Stimulated activated CD4-positive, alpha-beta T cell treated with anti-CD3 and anti-CD28 coated beads, TNF-alpha, amount 100 ng/mL, for 24 hours (primary cell): ENCODE data around the gene CTTNBP2.

Source experiments
- DNase-seq, 3 experiments: peaks; one replicate each; pipeline ENCODE4 v3.0.0-alpha.2; 2020; ENCODE audit warnings: low read depth in 3 of 3

Gene CTTNBP2

DNA sequence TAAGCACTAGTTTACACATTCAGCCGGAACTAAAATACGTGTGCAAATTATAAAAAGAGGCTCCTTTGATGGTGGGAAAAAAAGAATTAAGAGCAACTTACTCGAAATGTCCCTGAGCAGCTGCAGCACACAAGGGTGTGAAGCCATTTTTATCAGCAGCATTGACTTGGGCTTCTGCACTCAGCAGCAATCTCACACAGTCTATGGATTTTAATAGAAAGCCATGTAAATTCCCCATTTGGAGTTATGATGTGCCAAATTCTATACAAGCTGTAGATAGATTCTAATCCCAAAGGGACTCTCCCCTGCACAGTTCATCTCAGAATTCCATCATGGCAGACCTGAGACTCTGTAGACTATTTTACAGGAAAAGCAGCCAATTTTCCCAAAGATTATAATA is 90.5 kb downstream of the CTTNBP2 start:
- DNase-seq = no peak

DNA sequence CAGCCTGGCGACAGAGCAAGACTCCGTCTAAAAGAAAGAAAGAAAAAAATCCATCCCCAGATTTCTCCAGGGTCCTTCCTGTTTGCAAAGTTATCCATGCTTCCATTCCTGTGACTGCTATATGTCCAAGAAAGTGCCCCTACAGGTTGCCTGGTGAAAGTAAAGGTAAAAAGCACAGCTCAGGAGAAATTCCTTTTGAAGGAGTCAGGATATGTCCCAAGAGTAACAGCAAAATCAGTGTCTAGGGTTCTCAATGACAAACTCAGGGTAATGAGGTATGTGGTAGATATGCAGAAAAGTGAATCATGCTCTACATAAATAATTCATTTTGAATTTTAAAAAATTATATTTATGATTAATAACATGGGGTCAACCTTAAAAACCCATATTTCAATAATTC is 91.5 kb downstream of the CTTNBP2 start:
- no peak for DNase-seq

DNA sequence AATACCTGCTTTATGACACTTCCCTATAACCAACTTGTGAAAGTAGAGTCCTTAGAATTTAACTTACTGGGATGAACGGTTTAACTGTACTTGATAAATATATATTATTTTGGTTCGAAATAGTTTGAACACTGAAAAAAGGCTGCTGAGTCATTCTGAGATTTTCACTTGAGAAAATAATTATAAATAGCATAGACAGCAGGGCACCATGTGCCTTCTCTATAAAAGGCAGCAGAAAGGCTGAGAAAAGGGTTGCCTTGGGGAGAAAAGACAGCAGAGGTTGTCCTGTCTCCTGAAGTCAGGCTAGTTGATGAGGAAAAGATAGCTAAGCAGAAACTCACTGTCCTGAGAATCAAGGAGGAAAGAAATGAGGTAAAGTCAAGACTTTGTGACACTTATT is 92.4 kb downstream of the CTTNBP2 start:
- DNase-seq = no peak

DNA sequence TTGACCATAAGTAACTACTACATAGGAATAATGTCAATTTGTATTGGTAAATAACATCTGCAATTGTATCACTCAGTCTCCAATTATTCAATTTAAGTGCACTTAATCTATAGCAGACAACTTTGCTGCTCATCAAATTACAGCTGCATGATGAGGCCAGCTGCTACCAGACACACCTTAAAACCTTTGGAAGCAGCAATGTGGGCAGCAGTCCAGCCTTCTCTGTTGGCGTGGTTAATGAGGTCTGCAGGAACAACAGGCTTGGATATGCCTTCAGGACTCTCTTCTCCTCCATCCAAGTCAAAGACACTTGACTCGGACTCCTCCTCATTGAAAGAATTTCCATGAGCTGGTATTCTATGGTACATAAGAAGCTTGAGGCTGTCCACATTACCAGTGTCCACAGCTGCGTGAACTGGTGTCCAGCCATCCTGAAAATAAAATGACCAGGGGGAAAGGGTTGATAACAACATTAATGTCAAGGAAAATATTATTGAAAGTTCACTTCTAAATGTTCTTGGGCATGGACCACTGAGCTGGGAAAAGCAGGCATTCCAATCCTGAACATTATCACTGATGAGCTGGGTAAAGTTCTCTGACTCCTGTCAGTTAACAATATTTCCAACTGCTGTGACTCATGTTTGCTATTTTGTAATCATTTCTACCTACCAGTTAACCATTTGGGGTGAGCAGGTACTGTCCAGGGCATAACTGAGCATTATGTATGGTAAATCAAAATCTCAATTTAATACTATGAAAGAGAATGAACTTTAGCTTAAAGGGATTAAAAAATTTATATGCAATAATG is 95.7 kb downstream of the CTTNBP2 start:
- no peak for DNase-seq

DNA sequence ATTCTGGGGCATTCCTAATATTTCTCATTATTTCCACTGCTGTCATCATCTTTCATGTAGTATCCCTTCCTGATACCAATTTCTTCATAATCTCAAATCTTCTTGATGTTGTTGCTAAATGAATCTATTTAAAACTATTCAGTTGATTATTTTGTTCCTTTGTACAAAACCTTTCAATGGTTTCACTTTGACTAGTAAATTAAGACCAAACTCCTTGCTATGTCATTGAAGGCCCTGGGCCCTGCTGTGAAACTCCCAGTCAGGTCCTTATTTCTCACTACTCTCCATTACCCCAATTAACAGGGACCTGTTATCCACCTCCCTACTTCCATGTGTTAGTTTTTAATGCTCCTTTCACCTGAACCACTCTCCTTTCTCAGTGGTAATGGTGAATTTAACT is 97.0 kb downstream of the CTTNBP2 start:
- no peak for DNase-seq

DNA sequence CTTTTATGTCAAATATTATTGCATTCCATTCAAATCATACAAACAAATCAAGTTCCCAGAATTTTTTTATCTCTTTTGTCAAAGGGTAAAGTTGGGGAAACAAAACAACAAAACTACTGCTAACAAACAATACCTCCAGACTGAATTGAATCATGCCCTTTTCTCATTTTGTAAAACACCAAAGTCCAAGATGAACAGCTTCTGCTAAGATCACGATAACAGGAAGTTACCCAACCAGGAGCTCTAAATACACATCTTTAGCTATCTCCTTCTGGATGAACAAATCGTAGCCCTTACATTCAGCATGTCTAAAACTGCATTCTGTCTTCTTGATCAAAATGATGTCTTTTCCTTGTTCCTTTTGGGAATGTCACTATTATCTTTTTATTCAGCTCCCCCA is 97.4 kb downstream of the CTTNBP2 start:
- DNase-seq = no peak

DNA sequence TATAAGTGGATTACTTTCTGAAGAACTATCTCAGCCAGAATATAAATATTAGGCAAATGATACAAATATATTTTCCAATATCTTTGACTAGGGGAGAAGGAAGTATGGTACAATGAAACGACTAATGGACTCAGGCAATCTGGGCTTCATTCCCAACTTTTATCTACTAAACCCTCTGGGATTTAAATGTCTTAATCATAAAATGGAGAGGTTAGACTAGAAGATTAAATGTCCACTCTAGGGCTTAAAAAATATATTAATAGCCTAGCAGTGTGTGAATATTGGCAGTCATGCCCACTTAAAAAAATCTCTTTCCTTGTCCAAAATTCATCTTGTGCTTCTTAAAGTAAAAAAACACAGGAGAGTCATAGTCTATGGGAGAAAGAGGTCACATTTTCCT is 98.3 kb downstream of the CTTNBP2 start:
- no peak for DNase-seq

DNA sequence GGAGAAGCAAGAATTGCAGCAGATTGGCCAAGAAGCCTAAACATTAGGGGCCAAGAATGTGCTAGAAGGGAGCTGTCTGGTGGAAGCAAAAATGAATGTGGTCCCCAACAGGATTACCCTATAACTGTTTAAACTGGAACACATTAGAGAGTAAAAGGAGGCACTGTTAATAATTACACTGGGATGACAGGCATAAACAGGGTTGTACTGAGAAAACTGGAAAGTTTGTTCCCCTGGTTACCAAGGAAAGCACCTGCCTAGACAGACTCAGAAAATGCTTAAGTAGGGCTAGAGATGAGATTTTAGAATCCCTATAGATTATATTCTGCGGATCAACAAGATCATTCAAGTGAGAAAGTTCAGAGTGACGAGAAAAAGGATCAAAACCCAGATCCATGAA is 100.8 kb downstream of the CTTNBP2 start:
- no peak for DNase-seq

DNA sequence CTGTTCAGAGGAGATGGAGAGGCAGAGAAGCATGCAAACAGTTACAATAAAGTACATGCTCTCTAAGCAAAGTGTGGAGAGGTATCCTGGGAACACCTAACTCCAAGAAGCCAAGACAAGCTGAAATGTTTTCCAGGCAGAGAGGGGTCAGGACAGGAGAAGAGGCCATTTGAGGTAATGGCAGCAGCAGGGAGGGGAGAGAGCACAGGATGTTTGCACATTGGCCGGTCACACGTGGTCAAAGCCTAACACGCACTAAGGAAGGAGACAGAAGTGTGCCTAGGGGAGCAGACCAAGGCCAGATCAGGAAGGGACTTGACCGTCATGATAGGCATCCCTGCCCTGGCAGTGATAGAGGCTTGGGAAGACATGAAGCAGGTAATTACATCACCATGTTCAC is 101.5 kb downstream of the CTTNBP2 start:
- no peak for DNase-seq

DNA sequence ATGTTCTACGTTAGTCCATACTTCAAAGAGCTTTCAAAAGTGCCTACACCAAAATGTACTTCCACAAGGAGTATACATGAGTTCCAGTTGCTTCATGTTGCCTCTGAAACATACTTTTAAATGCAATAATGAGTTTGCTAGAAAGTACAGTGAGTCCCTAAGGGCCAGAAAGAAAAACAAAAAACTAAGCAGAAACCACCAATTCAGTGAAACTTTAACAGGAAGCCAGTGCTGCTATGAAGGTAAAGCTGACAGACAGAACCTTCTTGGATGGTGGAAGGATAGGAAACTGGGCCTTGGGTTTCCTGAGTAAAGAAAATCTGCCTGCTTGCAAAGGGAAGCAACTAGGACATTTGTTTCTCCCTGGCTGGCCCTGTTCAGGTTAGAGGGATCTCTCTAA is 104.2 kb downstream of the CTTNBP2 start:
- DNase-seq = no peak

DNA sequence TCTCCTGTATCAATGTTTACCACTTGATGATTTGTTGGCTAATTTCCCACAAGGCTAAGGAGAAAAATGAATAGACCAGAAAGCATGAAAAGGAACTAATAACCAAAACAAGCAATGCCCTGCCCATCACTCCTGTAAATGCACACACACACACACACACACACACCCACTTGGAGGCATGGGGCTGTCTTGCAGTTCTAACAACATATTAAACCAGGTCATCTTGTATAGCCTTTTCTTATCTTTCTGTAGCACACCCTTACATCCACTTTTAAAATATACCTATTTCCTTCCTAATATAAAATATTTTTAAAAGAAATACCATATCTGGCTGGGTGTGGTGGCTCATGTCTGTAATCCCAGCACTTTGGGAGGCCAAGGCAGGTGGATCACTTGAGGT is 105.3 kb downstream of the CTTNBP2 start:
- no peak for DNase-seq

DNA sequence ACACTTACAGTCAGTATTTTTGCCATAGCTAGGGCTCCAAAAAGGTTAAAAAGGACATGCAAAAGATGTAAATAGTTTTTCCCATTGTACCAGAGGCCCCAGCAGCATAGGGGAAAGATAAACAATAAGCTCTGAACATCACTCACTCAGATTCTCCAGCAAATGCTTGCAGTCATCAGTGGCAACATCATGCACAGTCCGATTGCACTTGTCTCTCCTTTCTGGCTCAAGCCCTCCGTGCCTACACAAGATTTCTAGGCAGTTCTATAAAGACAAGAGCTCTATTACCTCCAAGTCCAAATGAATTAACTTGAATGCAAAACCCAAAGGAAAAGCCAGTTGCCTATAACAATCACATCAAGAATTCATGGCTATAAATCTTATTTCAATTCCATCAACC is 106.3 kb downstream of the CTTNBP2 start:
- no peak for DNase-seq

DNA sequence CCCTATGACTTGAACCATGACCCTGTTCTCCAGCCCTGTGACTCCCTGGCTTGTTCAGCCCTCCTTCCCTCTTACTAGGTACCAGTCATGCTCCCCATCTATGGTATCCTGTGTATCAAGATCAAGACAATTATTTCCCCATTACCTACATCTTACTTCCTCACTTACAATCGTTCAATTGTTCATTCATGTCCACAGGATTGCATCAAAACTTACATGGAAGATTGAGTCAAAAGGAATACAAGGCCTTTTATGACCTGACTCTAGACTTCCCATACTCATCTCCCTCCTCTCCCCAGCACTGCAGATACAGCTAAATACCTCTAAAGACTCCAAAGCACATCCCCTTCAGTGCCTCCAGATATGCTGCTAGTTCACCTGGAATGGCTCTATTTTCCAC is 109.2 kb downstream of the CTTNBP2 start:
- DNase-seq = no peak

DNA sequence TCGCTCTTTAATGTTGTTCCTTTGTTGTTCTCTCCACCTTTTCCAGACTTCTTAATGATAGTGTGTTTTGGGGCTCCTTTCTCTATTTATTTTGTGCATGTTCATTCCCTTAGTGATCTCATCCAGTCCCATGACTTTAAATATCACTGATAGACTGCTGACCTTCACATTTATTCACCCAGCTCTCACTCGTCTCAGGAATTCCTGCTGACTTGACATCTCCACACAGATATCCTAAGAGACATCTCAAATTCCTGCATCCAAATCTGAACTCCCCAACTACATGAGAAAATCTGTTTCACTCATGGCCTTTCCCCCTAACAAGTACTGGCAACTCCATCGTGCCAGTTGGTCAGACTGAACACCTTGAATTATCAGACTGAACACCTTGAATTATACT is 111.2 kb downstream of the CTTNBP2 start:
- no peak for DNase-seq

DNA sequence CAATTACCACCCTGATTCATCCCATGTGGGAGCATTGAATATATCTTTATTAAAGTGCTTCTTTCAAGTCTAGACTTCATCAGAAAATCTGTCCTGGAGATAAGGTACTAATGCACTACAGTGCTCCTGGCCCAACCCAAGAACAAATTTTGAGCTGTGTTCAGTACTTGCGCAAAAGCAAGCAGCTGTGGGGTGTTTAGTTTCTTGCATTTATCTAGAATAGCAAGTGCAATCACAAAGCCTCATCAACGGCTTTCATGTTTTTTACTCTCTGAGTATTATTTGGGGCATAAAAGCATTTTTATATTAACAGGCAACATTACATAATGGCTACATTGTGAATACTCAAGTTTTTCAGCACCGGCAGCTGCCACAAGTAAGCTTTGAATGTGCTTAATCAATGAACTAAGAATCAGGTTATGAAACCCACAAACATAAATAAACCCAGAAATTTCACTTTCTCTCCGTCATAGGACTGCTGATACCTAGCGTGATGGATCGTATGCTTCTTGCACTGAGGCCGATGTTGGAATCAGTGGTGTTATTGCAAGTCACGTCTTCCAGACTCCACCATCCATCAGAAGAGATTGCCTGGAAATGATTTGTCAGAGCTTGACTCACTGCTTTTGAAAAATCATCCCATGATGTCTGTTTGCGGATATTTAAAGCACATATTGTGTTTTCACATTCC is 113.1 kb downstream of the CTTNBP2 start:
- DNase-seq = no peak

DNA sequence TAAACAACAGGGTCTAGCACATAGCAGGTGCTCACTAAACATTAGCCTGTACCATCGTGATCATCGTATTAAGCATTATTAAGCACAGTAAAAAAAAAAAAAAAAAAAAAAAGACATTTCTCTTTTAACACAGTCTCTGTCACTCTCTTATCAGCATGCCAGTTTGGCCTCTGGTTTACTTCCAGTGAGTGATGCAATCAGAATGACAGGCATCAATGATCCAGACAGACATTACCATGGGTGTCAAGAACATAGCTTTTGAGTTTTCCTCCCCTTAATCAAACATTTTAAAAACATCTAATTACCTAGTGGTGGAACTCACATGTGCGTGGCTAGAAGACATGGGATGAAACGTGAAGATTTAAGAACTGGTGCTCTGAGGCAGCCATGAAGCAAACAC is 115.8 kb downstream of the CTTNBP2 start:
- DNase-seq = no peak

DNA sequence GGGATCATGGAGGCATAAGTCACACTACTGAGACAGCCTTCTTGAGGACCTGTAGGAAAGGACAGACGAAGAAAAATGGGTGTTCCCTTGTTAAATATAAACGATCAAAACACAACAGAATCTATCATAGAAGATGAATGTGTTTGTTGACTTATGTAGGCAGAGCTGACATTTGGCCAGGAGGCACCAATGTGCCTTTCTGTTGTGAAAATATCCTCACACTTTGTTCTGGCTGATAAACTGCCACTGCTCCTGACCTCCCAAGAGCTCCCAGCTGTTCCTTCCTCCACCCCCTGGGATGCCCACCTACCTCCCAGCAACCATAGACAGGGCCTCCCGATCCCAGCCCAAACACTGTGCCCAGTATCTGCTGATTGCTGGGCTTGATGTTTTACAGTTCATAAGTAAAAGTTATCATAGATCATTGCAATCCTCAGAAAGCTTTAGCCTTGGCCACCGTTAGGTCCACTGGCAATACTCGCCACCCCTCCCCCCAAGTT is 116.6 kb downstream of the CTTNBP2 start:
- no peak for DNase-seq

DNA sequence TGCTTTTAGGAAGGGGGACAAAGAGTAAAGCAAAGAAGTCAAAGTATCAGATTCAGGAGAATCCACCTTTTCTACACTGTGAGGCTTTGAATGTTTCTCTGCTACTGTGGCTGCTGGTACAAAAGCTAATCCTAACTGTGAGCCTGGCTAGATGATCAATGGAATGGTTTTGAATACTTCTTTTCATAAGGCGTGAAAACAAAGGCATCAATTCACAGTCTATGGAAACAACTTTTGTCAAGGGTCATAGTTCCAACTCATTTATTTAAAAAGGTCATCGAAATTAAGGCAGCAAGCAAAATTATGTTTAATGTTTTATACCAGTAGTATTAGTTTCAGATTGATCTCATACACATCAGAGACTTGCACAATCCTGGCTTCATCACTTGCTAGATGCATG is 118.1 kb downstream of the CTTNBP2 start:
- no peak for DNase-seq

DNA sequence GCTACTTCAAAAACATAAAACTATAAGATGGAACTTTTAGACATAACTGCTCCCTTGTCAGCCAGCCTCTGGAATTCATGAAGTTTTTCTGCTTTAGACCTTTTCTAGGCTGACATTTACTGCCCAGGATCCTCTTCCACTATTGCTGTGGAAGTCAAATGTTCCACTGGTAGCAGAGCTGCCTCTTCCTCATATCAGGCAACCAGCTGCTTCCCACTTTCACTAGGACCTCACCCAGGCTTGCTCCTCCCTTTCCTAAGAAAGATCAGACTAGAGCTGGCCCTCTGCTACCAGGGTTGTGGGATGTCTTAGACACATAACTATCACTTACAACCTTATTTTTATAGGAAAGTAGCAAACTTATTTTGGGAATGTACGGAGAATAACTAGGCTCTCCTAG is 121.5 kb downstream of the CTTNBP2 start:
- no peak for DNase-seq

DNA sequence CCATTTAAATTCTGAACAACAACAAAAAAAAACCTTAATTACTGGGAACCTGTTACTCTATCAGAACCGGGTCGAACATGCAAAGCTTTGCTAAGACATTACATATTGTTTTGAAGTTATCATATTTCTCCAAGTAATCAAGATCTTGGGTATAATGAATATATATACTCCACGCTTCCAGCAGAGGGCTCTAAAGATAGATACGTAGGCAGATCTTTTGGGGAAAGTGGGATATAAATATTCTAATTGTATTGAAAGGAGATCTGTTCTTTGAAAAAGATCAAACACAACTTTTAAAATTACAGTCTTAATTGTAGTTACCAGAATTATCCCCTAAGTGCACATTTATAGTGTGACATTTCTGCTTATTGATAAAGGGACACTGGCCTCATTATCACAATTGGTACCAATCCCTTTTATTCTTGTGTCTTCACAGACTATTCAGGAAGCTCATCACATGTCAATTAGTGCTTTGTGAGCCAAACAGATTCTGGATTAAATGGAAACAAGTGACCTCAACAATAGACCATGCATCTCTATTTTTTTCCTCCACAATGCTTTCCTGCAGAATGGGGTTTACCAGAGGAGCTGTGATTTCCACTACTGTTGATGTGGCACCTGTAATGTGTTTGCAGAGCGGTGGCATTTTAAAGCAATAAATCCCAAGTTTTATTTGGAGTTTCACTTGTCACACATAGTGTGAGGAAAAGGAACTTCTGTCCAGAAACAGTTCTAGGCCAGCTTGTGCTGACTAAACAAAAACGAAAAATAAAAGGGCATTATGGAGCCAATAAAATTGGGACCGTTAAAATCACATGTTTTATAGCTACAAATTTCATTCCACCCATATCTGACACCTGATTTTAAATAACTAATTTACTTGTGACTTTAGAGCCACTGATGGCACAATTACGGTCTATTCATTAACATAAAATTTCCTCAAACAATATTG is 122.4 kb downstream of the CTTNBP2 start:
- DNase-seq = no peak

DNA sequence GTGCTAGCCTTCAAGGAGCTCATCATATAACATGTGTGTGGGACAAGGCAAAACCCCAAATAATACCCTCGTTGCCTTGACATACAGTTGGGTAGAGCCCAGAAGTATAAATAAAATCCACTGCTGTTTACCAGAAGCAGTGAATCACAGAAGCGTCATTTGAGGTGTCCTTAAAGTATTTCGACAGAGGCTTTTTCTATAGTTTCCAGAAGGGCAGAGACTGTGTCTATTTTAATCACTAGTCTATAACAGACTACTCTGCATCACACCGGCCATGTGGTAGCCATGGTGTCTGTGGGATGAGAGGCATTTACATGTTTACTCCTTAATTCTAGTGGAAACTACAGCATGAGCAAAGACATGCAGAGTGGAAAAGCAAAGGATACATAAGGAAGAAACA is 131.3 kb downstream of the CTTNBP2 start:
- no peak for DNase-seq

DNA sequence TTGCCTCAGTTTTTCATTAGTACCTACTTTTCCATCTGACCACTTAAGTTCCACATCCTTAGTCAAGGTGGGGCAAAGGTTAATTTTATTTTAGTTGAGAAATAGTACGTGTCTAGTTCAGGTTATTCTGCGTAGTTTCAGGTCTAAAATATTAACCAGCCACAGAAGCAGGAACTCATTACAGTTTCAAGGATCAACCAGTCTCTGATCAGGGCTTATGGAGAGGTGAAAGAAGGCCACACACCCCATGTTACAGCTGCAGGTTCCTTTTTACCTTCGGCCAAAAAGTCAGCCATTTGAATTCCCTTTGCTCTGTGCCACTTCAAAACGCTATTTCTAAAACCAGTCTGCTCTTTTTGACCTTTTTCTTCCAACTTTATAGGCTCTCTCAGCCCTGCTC is 134.2 kb downstream of the CTTNBP2 start:
- no peak for DNase-seq
